ENCODE data around the gene TNP2.
"Not testable (repeated sequence)": the region's sequence is repeated elsewhere in the genome, so short reads cannot be mapped to it uniquely, and the experiment has no call there.

Gene TNP2

DNA sequence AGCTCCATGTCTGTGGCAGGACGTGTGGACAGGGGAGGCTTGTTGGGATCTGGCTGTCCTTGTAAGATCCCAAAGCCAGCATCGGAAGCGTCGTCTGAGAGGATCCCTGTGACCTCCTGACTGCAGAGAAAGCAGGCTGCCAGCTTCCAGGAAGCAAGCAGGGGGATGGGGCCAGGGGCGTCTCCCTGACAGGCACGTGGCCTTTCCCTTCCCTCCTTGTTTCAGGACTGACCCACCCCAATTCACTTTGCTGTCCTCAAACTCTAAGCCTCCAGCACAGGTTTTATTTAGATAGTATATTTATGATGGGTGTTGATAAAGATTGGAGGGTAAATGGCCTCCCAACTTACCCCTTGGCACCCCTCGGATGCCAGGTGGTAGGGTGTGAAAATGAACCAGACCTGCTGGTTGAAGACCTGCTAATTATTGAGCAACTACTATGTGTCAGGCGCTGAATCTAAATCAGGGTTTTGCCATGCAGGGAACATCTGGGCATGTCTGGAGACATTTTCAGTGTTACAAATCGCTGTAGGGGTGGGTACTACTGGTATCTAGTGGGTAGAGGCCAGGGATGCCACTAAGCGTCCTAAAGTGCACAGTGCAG is 37.7 kb downstream of the TNP2 start:
- no peak for TF ChIP-seq CTCF (IDR thresholded peaks at IDR 0.05; ENCODE audit: low read length, missing control alignments)
- no peak for DNase-seq (ENCODE audit: low read depth)
- no peak overlapping the region for H3K4me3 ChIP-seq (replicated peaks; ENCODE audit: low read depth, low read length)

DNA sequence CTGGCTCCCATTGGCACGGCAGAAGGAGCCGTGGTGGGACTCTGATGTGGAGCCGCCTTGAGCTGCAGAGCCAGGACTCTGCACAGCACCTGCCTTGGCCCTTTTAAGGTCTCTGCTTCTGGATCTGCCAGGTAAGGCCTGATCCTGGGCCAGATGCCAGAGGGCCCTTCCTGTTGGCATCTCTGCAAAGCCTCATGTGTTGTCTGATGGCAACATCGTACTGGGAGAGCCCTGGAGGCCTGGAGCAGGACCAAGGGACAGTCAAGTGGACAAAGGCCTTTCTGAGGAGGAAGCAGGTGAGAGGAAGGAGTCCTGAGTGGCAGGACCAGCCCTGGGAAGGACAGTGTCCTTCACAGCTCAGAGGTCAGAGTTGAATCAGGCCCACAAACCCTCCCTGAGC is 39.2 kb downstream of the TNP2 start:
- DNase-seq (ENCODE audit: low read depth), result no peak
- TF ChIP-seq CTCF (IDR thresholded peaks at IDR 0.05; ENCODE audit: low read length, missing control alignments), result no peak
- no peak overlapping the region for H3K4me3 ChIP-seq (replicated peaks; ENCODE audit: low read depth, low read length)

- DNase-seq (ENCODE audit: low read depth), result no peak
- H3K4me3 ChIP-seq (replicated peaks; ENCODE audit: low read depth, low read length), result no peak overlapping the region
- TF ChIP-seq CTCF (IDR thresholded peaks at IDR 0.05; ENCODE audit: low read length, missing control alignments), result no peak
These were observed 39.7 kb downstream of the TNP2 start for GRCh38 chr16:11229432-11229831.

- TF ChIP-seq CTCF (IDR thresholded peaks at IDR 0.05; ENCODE audit: low read length, missing control alignments), result no peak
- H3K4me3 ChIP-seq (replicated peaks; ENCODE audit: low read depth, low read length), result no peak overlapping the region
- DNase-seq (ENCODE audit: low read depth), result no peak
These were observed 43.2 kb downstream of the TNP2 start for GRCh38 chr16:11225677-11226549.

- TF ChIP-seq CTCF (IDR thresholded peaks at IDR 0.05; ENCODE audit: low read length, missing control alignments), result no peak
- no peak overlapping the region for H3K4me3 ChIP-seq (replicated peaks; ENCODE audit: low read depth, low read length)
- no peak for DNase-seq (ENCODE audit: low read depth)
These were observed 44.0 kb downstream of the TNP2 start for GRCh38 chr16:11224894-11225676.

DNA sequence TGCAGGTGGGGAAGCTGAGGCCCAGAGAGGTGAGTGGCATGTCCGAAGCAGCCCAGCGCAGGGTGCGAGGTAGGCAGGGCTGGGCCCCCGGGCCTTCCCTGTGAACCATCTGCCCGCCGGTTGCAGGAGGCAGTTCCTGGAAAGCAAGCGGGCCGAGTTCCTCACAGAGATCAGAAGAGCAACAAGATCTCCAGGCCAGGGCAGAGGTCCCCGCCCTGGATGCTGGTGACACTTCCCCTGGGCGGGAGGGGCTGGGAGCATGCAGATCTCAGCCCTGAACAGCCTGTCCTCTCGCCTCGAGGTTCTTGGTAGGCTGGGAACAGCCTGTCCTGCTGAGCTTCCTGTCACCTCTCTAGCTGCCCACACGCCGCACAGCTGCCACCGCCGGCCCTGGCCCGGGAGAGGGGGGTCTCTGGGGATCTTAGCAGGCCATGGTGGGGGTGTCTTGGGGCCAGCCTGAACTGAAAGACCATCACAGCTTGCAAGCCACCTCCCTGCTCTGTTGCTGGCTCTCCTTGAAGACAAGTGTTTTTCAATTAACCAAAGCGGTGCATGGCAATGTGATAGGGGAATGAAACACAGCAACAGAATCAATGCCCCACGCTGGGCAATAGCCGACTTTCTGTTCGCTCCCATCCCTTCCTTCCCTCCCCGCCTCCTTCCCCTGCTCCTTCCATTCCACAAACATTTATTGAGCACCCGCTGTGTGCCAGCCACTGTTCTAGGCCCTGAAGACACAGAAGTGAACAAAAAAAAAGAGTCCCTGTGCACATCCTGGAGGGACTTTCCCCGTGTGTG is 44.8 kb downstream of the TNP2 start:
- no peak for TF ChIP-seq CTCF (IDR thresholded peaks at IDR 0.05; ENCODE audit: low read length, missing control alignments)
- DNase-seq (ENCODE audit: low read depth), result no peak
- no peak overlapping the region for H3K4me3 ChIP-seq (replicated peaks; ENCODE audit: low read depth, low read length)

DNA sequence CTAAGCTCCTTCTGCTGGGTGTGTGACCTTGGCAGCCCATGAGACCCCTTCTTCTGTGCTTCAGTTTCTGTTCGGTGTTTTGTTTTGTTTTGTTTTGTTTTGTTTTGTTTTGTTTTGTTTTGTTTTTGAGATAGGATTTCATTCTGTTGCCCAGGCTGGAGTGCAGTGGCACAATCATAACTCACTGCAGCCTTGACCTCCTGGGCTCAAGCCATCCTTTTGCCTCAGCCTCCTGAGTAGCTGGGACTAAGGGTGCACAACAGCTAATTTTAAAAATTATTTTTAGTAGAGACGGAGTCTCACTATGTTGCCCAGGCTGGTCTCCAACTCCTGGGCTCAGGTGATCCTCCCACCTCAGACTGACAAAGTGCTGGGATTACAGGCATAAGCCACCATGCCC is 48.6 kb downstream of the TNP2 start:
- not testable (repeated sequence) for H3K4me3 ChIP-seq (replicated peaks; ENCODE audit: low read depth, low read length); DNase-seq (ENCODE audit: low read depth)
